Uterus (tissue), 4 donors: ENCODE data around the gene NPTX1. TPM values are rescaled to one million over a fixed set of nuclear protein-coding genes. Genes with fewer than 3 reads are reported as not detected.

Experiments used
- DNase-seq, 2 donors: peaks; one replicate each; pipeline ENCODE4 v3.0.0-alpha.2; 2019 to 2020
- H3K27ac ChIP-seq, 2 donors: fragments of 200-600 bp; sonication (generic); 1 replicate in 1 of 2; 2 replicates in 1 of 2; pipeline ENCODE4 v1.5.1; 2016 to 2018
- H3K27me3 ChIP-seq, 2 donors: fragments of 200-600 bp; sonication (generic); one replicate each; pipeline ENCODE4 v1.5.1; 2018 to 2019; ENCODE audit warnings: control low read depth in 1 of 2
- H3K36me3 ChIP-seq, 2 donors: fragments of 200-600 bp; sonication (generic); one replicate each; pipeline ENCODE4 v1.5.1; 2019; ENCODE audit warnings: control low read depth in 1 of 2
- H3K4me1 ChIP-seq, 2 donors: fragments of 200-600 bp; sonication (generic); one replicate each; pipeline ENCODE4 v1.5.1; 2018 to 2019; ENCODE audit warnings: control low read depth in 1 of 2
- H3K4me3 ChIP-seq, 2 donors: fragments of 200-600 bp; sonication (generic); 1 replicate in 1 of 2; 2 replicates in 1 of 2; pipeline ENCODE4 v1.5.1; 2018 to 2019; ENCODE audit warnings: mild to moderate bottlenecking in 1 of 2
- H3K9me3 ChIP-seq, 2 donors: fragments of 200-600 bp; sonication (generic); one replicate each; pipeline ENCODE4 v1.5.1; 2019; ENCODE audit warnings: control low read depth in 1 of 2
- CTCF ChIP-seq, 4 experiments: fragments of 200-600 bp in 2 of 4; fragments of 450-650 bp in 2 of 4; sonication (generic) in 2 of 4; IDR thresholded peaks; one replicate each; pipeline ENCODE4 v1.5.1; 2016 to 2019; ENCODE audit warnings: antibody characterized with exemption in 4 of 4, mild to moderate bottlenecking in 2 of 4, moderate library complexity in 1 of 4
- POLR2A ChIP-seq, 2 donors: fragments of 450-650 bp; IDR thresholded peaks; one replicate each; pipeline ENCODE4 v1.6.1; 2016; ENCODE audit warnings: antibody characterized with exemption in 2 of 2, mild to moderate bottlenecking in 1 of 2, moderate library complexity in 1 of 2
- intact Hi-C: fragments of 100-400 bp; cut with DNase I; formaldehyde crosslinking; loops from one replicate; pipeline ENCODE4 v1.15.1; 2023; ENCODE audit warnings: low total_unique reads
- total RNA-seq, 4 donors: library from RNA; depleted of rRNA in 3 of 4; stranded (reverse); fragments of >200 nt in 3 of 4; gene quantifications; one replicate each; pipeline versions ENCODE4 v1.1.0 to v1.2.4, GENCODE V29; 2014 to 2023
- donor health status: DM: yes; HTN: yes; CAD: no.

NPTX1 gene
- total RNA-seq, 4 donors from 2014 or later = 1.6 to 2.1 TPM; not detected in 2

GRCh38 chr17:80468781-80469493, 7.5 kb downstream of the NPTX1 start:
- intact Hi-C loops = no loop called here
- H3K27ac ChIP-seq = no peak overlapping the region
- TF ChIP-seq POLR2A (IDR thresholded peaks at IDR 0.05) = no peak
- no peak for TF ChIP-seq CTCF (IDR thresholded peaks at IDR 0.05)
- H3K27me3 ChIP-seq = peaks cover 0 to 11% of the 10 kb centered on the region in 2 donors
- H3K9me3 ChIP-seq = no peaks in the 10 kb centered on the region
- no peaks in the 10 kb centered on the region for H3K36me3 ChIP-seq
- no peaks in the 10 kb centered on the region for H3K4me1 ChIP-seq
- DNase-seq = no peak
- no peak overlapping the region for H3K4me3 ChIP-seq

GRCh38 chr17:80468242-80468641, 8.2 kb downstream of the NPTX1 start:
- H3K27me3 ChIP-seq = peaks cover 0 to 11% of the 10 kb centered on the region in 2 donors

GRCh38 chr17:80466188-80466705, 10.2 kb downstream of the NPTX1 start:
- no peaks in the 10 kb centered on the region for H3K36me3 ChIP-seq
- no peaks in the 10 kb centered on the region for H3K9me3 ChIP-seq
- no peak for TF ChIP-seq CTCF (IDR thresholded peaks at IDR 0.05)
- no peak for TF ChIP-seq POLR2A (IDR thresholded peaks at IDR 0.05)
- intact Hi-C loops = no loop called here
- no peak overlapping the region for H3K4me3 ChIP-seq
- DNase-seq = no peak
- H3K27ac ChIP-seq = no peak overlapping the region
- H3K4me1 ChIP-seq = no peaks in the 10 kb centered on the region
- H3K27me3 ChIP-seq = peaks cover 0 to 11% of the 10 kb centered on the region in 2 donors

More at GRCh38 chr17:80468242-80468641, 8.2 kb downstream of the NPTX1 start:
- intact Hi-C loops = no loop called here
- no peak for TF ChIP-seq CTCF (IDR thresholded peaks at IDR 0.05)
- TF ChIP-seq POLR2A (IDR thresholded peaks at IDR 0.05) = no peak
- no peaks in the 10 kb centered on the region for H3K36me3 ChIP-seq
- H3K4me1 ChIP-seq = no peaks in the 10 kb centered on the region
- H3K4me3 ChIP-seq = no peak overlapping the region
- H3K27ac ChIP-seq = no peak overlapping the region
- H3K9me3 ChIP-seq = no peaks in the 10 kb centered on the region
- DNase-seq = no peak

- DNase-seq = no peak
- Histone ChIP-seq H3K4me3 (no peak overlapping the region), H3K9me3 (no peaks in the 10 kb centered on the region), H3K27me3 (peaks cover 0 to 11% of the 10 kb centered on the region in 2 donors), H3K4me1 (no peaks in the 10 kb centered on the region), H3K27ac (no peak overlapping the region), H3K36me3 (no peaks in the 10 kb centered on the region)
- TF ChIP-seq CTCF (IDR thresholded peaks at IDR 0.05) (no peak), POLR2A (IDR thresholded peaks at IDR 0.05) (no peak)
- intact Hi-C loops = no loop called here
These were observed 11.0 kb downstream of the NPTX1 start for GRCh38 chr17:80465327-80465974.

GRCh38 chr17:80464486-80464885, 11.9 kb downstream of the NPTX1 start:
- no peak for TF ChIP-seq POLR2A (IDR thresholded peaks at IDR 0.05)
- no peak for TF ChIP-seq CTCF (IDR thresholded peaks at IDR 0.05)
- H3K36me3 ChIP-seq = no peaks in the 10 kb centered on the region
- intact Hi-C loops = no loop called here
- H3K4me1 ChIP-seq = no peaks in the 10 kb centered on the region
- DNase-seq = no peak
- H3K27ac ChIP-seq = no peak overlapping the region
- no peak overlapping the region for H3K4me3 ChIP-seq
- peaks cover 0 to 11% of the 10 kb centered on the region in 2 donors for H3K27me3 ChIP-seq
- no peaks in the 10 kb centered on the region for H3K9me3 ChIP-seq
